OCI-LY1 (cell line): ENCODE measurements around the gene ILF3.

Source experiments
- H2AFZ ChIP-seq: fragments of 200-600 bp; sonication (generic), shearing (Covaris generic); 2 replicates; pipeline ENCODE4 v1.6.0; 2014; ENCODE audit warnings: antibody characterized with exemption, mild to moderate bottlenecking, low read length
- H3F3A ChIP-seq: fragments of 200-600 bp; sonication (generic), shearing (Covaris generic); 2 replicates; pipeline ENCODE4 v1.6.0; 2014; ENCODE audit warnings: mild to moderate bottlenecking, antibody characterized with exemption, low read length, moderate library complexity; ENCODE audit not compliant: insufficient read depth
- H3K27ac ChIP-seq: fragments of 200-600 bp; sonication (generic); 2 replicates; pipeline ENCODE4 v1.5.1; 2014; ENCODE audit warnings: low read length, mixed run types, mild to moderate bottlenecking, low read depth; ENCODE audit not compliant: poor library complexity, severe bottlenecking
- H3K27me3 ChIP-seq: fragments of 200-600 bp; sonication (generic); 2 replicates; pipeline ENCODE4 v1.6.0; 2014; ENCODE audit warnings: antibody characterized with exemption, mild to moderate bottlenecking, low read length, moderate library complexity; ENCODE audit not compliant: insufficient read depth
- H3K36me3 ChIP-seq: fragments of 200-600 bp; sonication (generic); 2 replicates; pipeline ENCODE4 v1.6.1; 2014; ENCODE audit warnings: mild to moderate bottlenecking, antibody characterized with exemption, low read length, moderate library complexity, mixed read lengths; ENCODE audit not compliant: insufficient read depth
- H3K4me1 ChIP-seq: fragments of 200-600 bp; sonication (generic); 2 replicates; pipeline ENCODE4 v1.5.1; 2014; ENCODE audit warnings: mild to moderate bottlenecking, low read length, moderate library complexity; ENCODE audit not compliant: insufficient read depth, severe bottlenecking
- H3K4me2 ChIP-seq: fragments of 200-600 bp; sonication (generic), shearing (Covaris generic); 2 replicates; pipeline ENCODE4 v1.6.1; 2014; ENCODE audit warnings: low read length
- H3K4me3 ChIP-seq: fragments of 200-600 bp; sonication (generic); 2 replicates; pipeline ENCODE4 v1.5.1; 2014; ENCODE audit warnings: low read length, low read depth, mild to moderate bottlenecking, mixed read lengths; ENCODE audit not compliant: poor library complexity, severe bottlenecking
- H3K79me2 ChIP-seq: fragments of 200-600 bp; shearing (Covaris generic); 2 replicates; pipeline ENCODE4 v1.6.1; 2016; ENCODE audit warnings: mixed run types, low read length, mixed read lengths; ENCODE audit not compliant: insufficient read depth
- H3K9ac ChIP-seq: fragments of 200-600 bp; sonication (generic), shearing (Covaris generic); 2 replicates; pipeline ENCODE4 v1.6.1; 2014; ENCODE audit warnings: mild to moderate bottlenecking, low read length, mixed read lengths
- H3K9me2 ChIP-seq: fragments of 200-600 bp; sonication (generic), shearing (Covaris generic); 2 replicates; pipeline ENCODE4 v1.6.1; 2014; ENCODE audit warnings: low read depth, mild to moderate bottlenecking, low read length, mixed read lengths
- H3K9me3 ChIP-seq: fragments of 200-600 bp; shearing (Covaris generic); 2 replicates; pipeline ENCODE4 v1.6.1; 2014; ENCODE audit warnings: low read length, mixed read lengths
- H4K20me1 ChIP-seq: fragments of 200-600 bp; sonication (generic), shearing (Covaris generic); 2 replicates; pipeline ENCODE4 v1.6.0; 2016; ENCODE audit warnings: mild to moderate bottlenecking, low read length; ENCODE audit not compliant: insufficient read depth
- EZH2 ChIP-seq: fragments of 200-600 bp; sonication (generic), shearing (Covaris generic); IDR thresholded peaks from 2 replicates; pipeline ENCODE4 v1.8.0; 2017; ENCODE audit warnings: borderline replicate concordance, mixed run types, mild to moderate bottlenecking, antibody characterized with exemption, low read length, moderate library complexity, mixed read lengths
- TF ChIP-seq, protein P1 (sequence below): fragments of 200-600 bp; sonication (generic), shearing (Covaris generic); IDR thresholded peaks from 2 replicates; pipeline ENCODE4 v1.5.1; 2017; ENCODE audit warnings: mild to moderate bottlenecking, antibody characterized with exemption, low read length, moderate library complexity, mixed read lengths

The ILF3 gene

DNA sequence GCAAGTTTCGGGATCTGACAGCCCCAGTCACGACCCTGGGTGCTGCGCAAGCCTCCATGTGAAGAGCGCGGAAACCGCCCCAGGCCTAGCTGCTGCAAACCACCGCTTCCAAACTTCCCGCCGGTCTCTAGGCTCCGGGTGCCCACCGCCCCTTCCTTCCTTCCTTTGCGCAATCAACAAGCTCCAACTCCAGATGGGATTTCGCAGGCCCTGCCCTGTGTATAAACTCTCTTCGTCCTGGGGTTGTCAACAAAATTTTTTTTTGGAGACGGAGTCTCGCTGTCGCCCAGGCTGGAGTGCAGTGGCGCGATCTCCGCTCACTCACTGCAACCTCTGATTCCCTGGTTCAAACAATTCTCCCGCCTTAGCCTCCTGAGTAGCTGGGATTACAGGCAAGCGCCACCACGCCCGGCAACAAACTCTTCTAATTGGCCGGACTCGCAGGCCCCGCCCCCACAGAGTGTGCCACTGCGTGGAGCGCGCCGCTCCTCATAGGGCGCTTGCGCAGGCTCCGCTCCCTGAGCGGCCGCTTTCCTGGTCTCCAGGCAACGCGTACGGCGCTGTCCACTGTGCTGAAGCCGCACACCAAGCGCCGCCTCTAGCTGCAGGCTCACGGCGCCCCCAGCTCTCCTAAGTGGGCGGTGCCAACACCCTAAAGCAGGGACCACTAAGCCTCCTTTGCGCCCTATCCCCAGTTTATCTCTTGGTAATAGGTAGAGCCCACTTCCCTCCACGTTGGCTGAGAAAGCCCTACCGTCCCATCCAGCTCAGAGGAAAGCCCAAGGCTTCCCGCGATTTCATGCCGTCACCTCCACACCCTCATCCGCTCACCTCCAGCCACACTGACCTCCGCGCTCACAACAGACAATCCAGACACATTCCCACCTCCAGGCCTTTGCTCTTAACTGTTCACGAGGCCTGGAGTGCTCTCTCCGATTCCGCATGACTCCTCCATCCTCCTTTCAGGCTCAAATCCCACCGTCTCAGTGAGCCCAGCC is 41.6 kb downstream of the ILF3 start:
- Histone ChIP-seq H3F3A (0 out of 2 replicates have a peak, but pooled peaks cover 5% of the 10 kb centered on the region), H3K4me3 (no peak overlapping the region), H3K9ac (no peak overlapping the region), H3K9me2 (no peaks in the 10 kb centered on the region), H3K9me3 (no peaks in the 10 kb centered on the region), H3K27me3 (no peaks in the 10 kb centered on the region), H3K27ac (no peak overlapping the region), H3K4me2 (peak overlapping the region; percentile 25; the same call in 1 of the 2 replicates), H3K4me1 (peaks cover 4% of the 10 kb centered on the region), H4K20me1 (no peaks in the 10 kb centered on the region), H2AFZ (no peak overlapping the region), H3K79me2 (no peaks in the 10 kb centered on the region), H3K36me3 (peaks cover 21% of the 10 kb centered on the region)
- no peak for TF ChIP-seq EZH2
- TF ChIP-seq, protein P1, sequence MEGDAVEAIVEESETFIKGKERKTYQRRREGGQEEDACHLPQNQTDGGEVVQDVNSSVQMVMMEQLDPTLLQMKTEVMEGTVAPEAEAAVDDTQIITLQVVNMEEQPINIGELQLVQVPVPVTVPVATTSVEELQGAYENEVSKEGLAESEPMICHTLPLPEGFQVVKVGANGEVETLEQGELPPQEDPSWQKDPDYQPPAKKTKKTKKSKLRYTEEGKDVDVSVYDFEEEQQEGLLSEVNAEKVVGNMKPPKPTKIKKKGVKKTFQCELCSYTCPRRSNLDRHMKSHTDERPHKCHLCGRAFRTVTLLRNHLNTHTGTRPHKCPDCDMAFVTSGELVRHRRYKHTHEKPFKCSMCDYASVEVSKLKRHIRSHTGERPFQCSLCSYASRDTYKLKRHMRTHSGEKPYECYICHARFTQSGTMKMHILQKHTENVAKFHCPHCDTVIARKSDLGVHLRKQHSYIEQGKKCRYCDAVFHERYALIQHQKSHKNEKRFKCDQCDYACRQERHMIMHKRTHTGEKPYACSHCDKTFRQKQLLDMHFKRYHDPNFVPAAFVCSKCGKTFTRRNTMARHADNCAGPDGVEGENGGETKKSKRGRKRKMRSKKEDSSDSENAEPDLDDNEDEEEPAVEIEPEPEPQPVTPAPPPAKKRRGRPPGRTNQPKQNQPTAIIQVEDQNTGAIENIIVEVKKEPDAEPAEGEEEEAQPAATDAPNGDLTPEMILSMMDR: no peak

DNA sequence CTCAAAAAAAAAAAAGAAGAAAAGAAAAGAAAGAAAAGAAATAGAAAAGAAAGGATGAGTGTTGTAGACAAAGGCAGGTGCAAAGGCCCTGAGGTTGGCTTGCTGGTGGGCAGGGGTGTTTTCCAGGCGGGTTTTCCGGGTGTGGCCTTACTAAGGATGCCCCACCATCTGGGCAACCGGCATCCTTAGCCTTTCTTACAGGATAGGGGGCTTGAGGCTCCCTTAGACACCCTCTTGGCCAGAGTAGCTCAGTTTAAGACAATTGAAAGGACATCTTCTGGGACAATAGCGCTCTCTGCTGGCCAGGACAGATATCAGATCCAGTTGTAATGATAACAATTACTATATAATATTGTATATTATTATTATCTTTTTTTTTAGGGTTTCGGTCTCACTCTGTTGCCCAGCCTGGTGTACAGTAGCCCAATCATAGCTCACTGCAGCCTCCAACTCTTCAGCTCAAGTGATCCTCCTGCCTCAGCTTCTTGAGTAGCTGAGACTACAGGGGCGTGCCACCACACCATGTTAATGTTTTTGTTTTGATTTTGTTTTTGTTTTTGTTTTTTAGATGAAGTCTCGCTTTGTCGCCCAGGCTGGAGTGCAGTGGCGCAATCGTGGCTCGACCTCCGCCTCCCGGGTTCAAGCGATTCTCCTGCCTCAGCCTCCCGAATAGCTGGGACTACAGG is 45.6 kb downstream of the ILF3 start:
- no peaks in the 10 kb centered on the region for H3K36me3 ChIP-seq
- no peaks in the 10 kb centered on the region for H3F3A ChIP-seq
- no peak overlapping the region for H3K9ac ChIP-seq
- no peak overlapping the region for H2AFZ ChIP-seq
- H3K4me3 ChIP-seq: no peak overlapping the region
- H3K27ac ChIP-seq: no peak overlapping the region
- H4K20me1 ChIP-seq: no peaks in the 10 kb centered on the region
- no peaks in the 10 kb centered on the region for H3K9me2 ChIP-seq
- no peak for TF ChIP-seq EZH2
- TF ChIP-seq, protein P1: peak; percentile 50
- peaks cover 11% of the 10 kb centered on the region for H3K4me1 ChIP-seq
- no peaks in the 10 kb centered on the region for H3K27me3 ChIP-seq
- no peaks in the 10 kb centered on the region for H3K9me3 ChIP-seq
- peak overlapping the region; percentile 29; the same call in 1 of the 2 replicates for H3K4me2 ChIP-seq
- no peaks in the 10 kb centered on the region for H3K79me2 ChIP-seq

DNA sequence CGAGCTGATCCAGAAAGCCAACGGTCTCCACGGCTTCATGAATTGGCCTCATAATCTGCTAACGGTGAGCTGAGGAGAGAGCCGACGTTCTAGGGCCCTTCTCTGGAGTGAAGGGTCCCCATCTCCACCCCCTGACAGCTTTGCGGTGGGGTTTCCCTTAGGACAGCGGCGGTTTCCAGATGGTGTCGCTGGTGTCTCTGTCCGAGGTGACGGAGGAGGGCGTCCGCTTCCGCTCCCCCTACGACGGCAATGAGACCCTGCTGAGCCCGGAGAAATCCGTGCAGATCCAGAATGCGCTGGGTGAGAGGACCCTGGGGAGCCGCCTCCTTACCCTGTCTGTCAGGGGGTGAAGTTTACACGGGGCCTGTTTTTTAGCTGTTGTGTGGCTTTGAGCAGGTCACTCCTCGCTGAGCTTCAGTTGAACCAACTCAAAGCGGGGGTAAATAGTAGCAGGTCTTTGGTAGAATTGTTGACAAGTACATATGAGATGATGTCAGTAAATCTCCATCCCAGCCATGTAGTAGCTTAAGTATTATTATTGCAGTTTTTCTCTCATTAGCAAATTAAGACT is 47.9 kb downstream of the ILF3 start:
- Histone ChIP-seq H2AFZ (no peak overlapping the region), H3F3A (no peaks in the 10 kb centered on the region), H3K9ac (peak overlapping the region; percentile 74), H4K20me1 (no peaks in the 10 kb centered on the region), H3K79me2 (no peaks in the 10 kb centered on the region), H3K4me1 (peaks cover 7% of the 10 kb centered on the region), H3K4me2 (peak overlapping the region; percentile 78), H3K27me3 (no peaks in the 10 kb centered on the region), H3K9me2 (no peaks in the 10 kb centered on the region), H3K4me3 (peak overlapping the region; percentile 81), H3K27ac (peak overlapping the region; percentile 39), H3K9me3 (no peaks in the 10 kb centered on the region), H3K36me3 (peaks cover 5% of the 10 kb centered on the region; the same call in 1 of the 2 replicates)
- TF ChIP-seq EZH2: no peak
- TF ChIP-seq, protein P1: peak; percentile 40
